GM23338 (cell line): ENCODE data around the gene SEMA5A. TPM values are rescaled to one million over a fixed set of nuclear protein-coding genes. Genes with fewer than 3 reads are reported as not detected.

Experiments
- ATAC-seq: fragments of 200-7000 bp; cut with Tn5 transposase; 3 replicates; pipeline ENCODE4 v1.9.1; 2020
- DNase-seq: peaks from one replicate; pipeline ENCODE4 v3.0.0-alpha.2; 2015; ENCODE audit warnings: low spot score
- H2AFZ ChIP-seq: fragments of 200-600 bp; sonication (generic); 2 replicates; pipeline ENCODE4 v1.8.0; 2016; ENCODE audit warnings: antibody characterized with exemption, mild to moderate bottlenecking, moderate library complexity
- H3F3A ChIP-seq: fragments of 200-600 bp; sonication (generic); replicated peaks from 2 replicates; pipeline ENCODE4 v1.8.0; 2017; ENCODE audit warnings: antibody characterized with exemption, mixed run types, low read depth
- H3K27ac ChIP-seq: fragments of 200-600 bp; sonication (generic); 2 replicates; pipeline ENCODE4 v1.6.1; 2016; ENCODE audit warnings: low read depth
- H3K27me3 ChIP-seq: fragments of 200-600 bp; sonication (generic); 2 replicates; pipeline ENCODE4 v1.8.0; 2016; ENCODE audit warnings: mild to moderate bottlenecking, mixed run types, moderate library complexity; ENCODE audit not compliant: insufficient read depth
- H3K36me3 ChIP-seq: fragments of 200-600 bp; sonication (generic); 2 replicates; pipeline ENCODE4 v1.8.0; 2016; ENCODE audit warnings: mild to moderate bottlenecking; ENCODE audit not compliant: insufficient read depth
- H3K4me1 ChIP-seq: fragments of 200-600 bp; sonication (generic); 2 replicates; pipeline ENCODE4 v1.8.0; 2016; ENCODE audit warnings: mild to moderate bottlenecking, moderate library complexity; ENCODE audit not compliant: insufficient read depth
- H3K4me2 ChIP-seq: fragments of 200-600 bp; sonication (generic); 2 replicates; pipeline ENCODE4 v1.7.1; 2017; ENCODE audit warnings: mixed run types
- H3K4me3 ChIP-seq: fragments of 200-600 bp; sonication (generic); 2 replicates; pipeline ENCODE4 v1.6.1; 2016; ENCODE audit warnings: mixed run types
- H3K79me2 ChIP-seq: fragments of 200-600 bp; sonication (generic); replicated peaks from 2 replicates; pipeline ENCODE4 v1.8.0; 2017; ENCODE audit warnings: mild to moderate bottlenecking; ENCODE audit not compliant: insufficient read depth
- H3K9me2 ChIP-seq: fragments of 200-600 bp; sonication (generic); 2 replicates; pipeline ENCODE4 v1.8.0; 2017; ENCODE audit not compliant: insufficient read depth
- H4K20me1 ChIP-seq: fragments of 200-600 bp; sonication (generic); replicated peaks from 2 replicates; pipeline ENCODE4 v1.8.0; 2017; ENCODE audit warnings: mild to moderate bottlenecking; ENCODE audit not compliant: insufficient read depth
- H3K27ac Mint-ChIP-seq: 2 replicates; pipeline ENCODE4 v1.8.0; 2020; ENCODE audit warnings: inconsistent platforms, mild to moderate bottlenecking, moderate library complexity, mixed read lengths
- H3K27me3 Mint-ChIP-seq: 3 replicates; pipeline ENCODE4 v1.8.0; 2022; ENCODE audit warnings: low read depth, mild to moderate bottlenecking, moderate library complexity, mixed read lengths, inconsistent platforms; ENCODE audit not compliant: insufficient read depth, poor library complexity
- H3K36me3 Mint-ChIP-seq: 3 replicates; pipeline ENCODE4 v1.8.0; 2021; ENCODE audit warnings: low read depth, mild to moderate bottlenecking, inconsistent platforms, moderate library complexity, mixed read lengths
- H3K4me1 Mint-ChIP-seq: 3 replicates; pipeline ENCODE4 v1.8.0; 2020; ENCODE audit warnings: mild to moderate bottlenecking, inconsistent platforms, mixed read lengths
- H3K4me3 Mint-ChIP-seq: 3 replicates; pipeline ENCODE4 v1.8.0; 2021; ENCODE audit warnings: moderate library complexity, mild to moderate bottlenecking, inconsistent platforms, mixed read lengths
- H3K9me3 Mint-ChIP-seq: 3 replicates; pipeline ENCODE4 v1.8.0; 2020; ENCODE audit warnings: moderate library complexity, mild to moderate bottlenecking, inconsistent platforms, mixed read lengths
- CREB1 ChIP-seq: fragments of 250-450 bp; sonication (Bioruptor Pico); IDR thresholded peaks from 2 replicates; pipeline ENCODE4 v1.5.0; 2020; ENCODE audit warnings: low read depth, mild to moderate bottlenecking, moderate library complexity
- CTCF ChIP-seq, 2 experiments: fragments of 200-600 bp in 1 of 2; sonication (generic) in 1 of 2; conservative IDR thresholded peaks; 2 replicates each; pipeline versions ENCODE4 v1.5.1 to v1.6.1; 2016 to 2017; ENCODE audit warnings: antibody characterized with exemption in 2 of 2, low read depth in 2 of 2, mild to moderate bottlenecking in 2 of 2, moderate library complexity in 1 of 2
- ETS1 ChIP-seq: IDR thresholded peaks from 2 replicates; pipeline ENCODE4 v1.6.1; 2016; ENCODE audit warnings: antibody characterized with exemption
- EZH2 ChIP-seq: fragments of 200-600 bp; sonication (generic); IDR thresholded peaks from one replicate; pipeline ENCODE4 v1.8.0; 2017; ENCODE audit warnings: antibody characterized with exemption, mild to moderate bottlenecking, low read depth; ENCODE audit not compliant: unreplicated experiment
- EZH2phosphoT487 ChIP-seq: fragments of 200-600 bp; sonication (generic); IDR thresholded peaks from one replicate; pipeline ENCODE4 v1.8.1; 2018; ENCODE audit warnings: antibody characterized with exemption; ENCODE audit not compliant: unreplicated experiment
- JUNB ChIP-seq: IDR thresholded peaks from one replicate; pipeline ENCODE4 v1.6.1; 2016; ENCODE audit warnings: antibody characterized with exemption; ENCODE audit not compliant: unreplicated experiment
- NANOG ChIP-seq: IDR thresholded peaks from 2 replicates; pipeline ENCODE4 v1.6.1; 2016; ENCODE audit warnings: antibody characterized with exemption, borderline replicate concordance
- POLR2AphosphoS5 ChIP-seq: IDR thresholded peaks from 2 replicates; pipeline ENCODE4 v1.6.1; 2016; ENCODE audit warnings: antibody characterized with exemption, low read depth
- REST ChIP-seq: IDR thresholded peaks from one replicate; pipeline ENCODE4 v1.6.1; 2018; ENCODE audit warnings: antibody characterized with exemption; ENCODE audit not compliant: unreplicated experiment
- STAT1 ChIP-seq: IDR thresholded peaks from one replicate; pipeline ENCODE4 v1.6.1; 2016; ENCODE audit warnings: antibody characterized with exemption; ENCODE audit not compliant: unreplicated experiment
- ZNF114 ChIP-seq: fragments of 250-450 bp; sonication (Bioruptor Pico); IDR thresholded peaks from 2 replicates; pipeline ENCODE4 v1.5.0; 2020; ENCODE audit warnings: mild to moderate bottlenecking, moderate library complexity
- ZNF331 ChIP-seq: fragments of 250-450 bp; sonication (Bioruptor Pico); IDR thresholded peaks from 2 replicates; pipeline ENCODE4 v1.5.0; 2020; ENCODE audit warnings: low read depth, mild to moderate bottlenecking, moderate library complexity
- ZNF462 ChIP-seq: fragments of 250-450 bp; sonication (Bioruptor Pico); IDR thresholded peaks from 2 replicates; pipeline ENCODE4 v1.5.0; 2020; ENCODE audit warnings: mild to moderate bottlenecking, moderate library complexity
- polyA plus RNA-seq: library from polyadenylated mRNA; unstranded; fragments of >200 nt; fragmentation: Nextera tagmentation; extraction: Ambion mirVana; gene quantifications from 2 replicates; pipeline ENCODE4 v1.2.1, GENCODE V29; 2016
- total RNA-seq: library from RNA; depleted of rRNA; stranded (reverse); fragments of >200 nt; shearing (Covaris generic); gene quantifications from 2 replicates; pipeline ENCODE4 v1.2.3, GENCODE V29; 2014

The SEMA5A gene
- total and polyA plus RNA-seq, 2 experiments from 2014 or later = 2.1 to 8.1 TPM

GRCh38 chr5:9042241-9042640, 503.6 kb downstream of the SEMA5A start:
- H3K27me3 ChIP-seq = no peaks in the 10 kb centered on the region
- H3K9me2 ChIP-seq = no peaks in the 10 kb centered on the region; the same call in 1 of the 2 replicates
- TF ChIP-seq JUNB = no peak
- no peak for TF ChIP-seq ZNF114 (CRISPR knock-in tag)
- no peak for TF ChIP-seq ZNF462 (CRISPR knock-in tag)
- no peak for TF ChIP-seq POLR2AphosphoS5
- no peak for TF ChIP-seq CREB1 (CRISPR knock-in tag)
- no peak for TF ChIP-seq CTCF (conservative IDR thresholded peaks at IDR 0.05; ENCODE audit: low read depth in 2 of 2)
- no peak for TF ChIP-seq STAT1
- TF ChIP-seq ZNF331 (CRISPR knock-in tag) = no peak
- no peak for TF ChIP-seq NANOG
- TF ChIP-seq ETS1 = no peak
- no peak for TF ChIP-seq REST
- TF ChIP-seq EZH2phosphoT487 = no peak
- no peak for TF ChIP-seq EZH2
- Mint-ChIP-seq H3K36me3 (peaks cover 7% of the 10 kb centered on the region), H3K27me3 (peaks cover 3% of the 10 kb centered on the region), H3K4me3 (no peak overlapping the region), H3K9me3 (no peaks in the 10 kb centered on the region), H3K4me1 (peaks cover 9% of the 10 kb centered on the region; the same call in 2 of the 3 replicates), H3K27ac (no peak overlapping the region)
- ATAC-seq = no peak
- H3F3A ChIP-seq = no peaks in the 10 kb centered on the region
- H3K4me2 ChIP-seq = no peak overlapping the region
- H3K27ac ChIP-seq = no peak overlapping the region
- H3K79me2 ChIP-seq = no peaks in the 10 kb centered on the region
- no peaks in the 10 kb centered on the region for H3K36me3 ChIP-seq
- no peak overlapping the region for H3K4me3 ChIP-seq
- no peak overlapping the region for H2AFZ ChIP-seq
- H4K20me1 ChIP-seq = no peaks in the 10 kb centered on the region; the same call in 1 of the 2 replicates
- peaks cover 11% of the 10 kb centered on the region; the same call in 1 of the 2 replicates for H3K4me1 ChIP-seq
- no peak for DNase-seq
